HPDE6-E6E7 (cell line): ENCODE data around the gene SNIP1.
"Not testable (repeated sequence)": the region's sequence is repeated elsewhere in the genome, so short reads cannot be mapped to it uniquely, and the experiment has no call there.

Experiments
- DNase-seq: peaks from one replicate; pipeline ENCODE4 v3.0.0; 2011; ENCODE audit warnings: missing footprints; ENCODE audit errors: extremely low spot score

Gene SNIP1

DNA sequence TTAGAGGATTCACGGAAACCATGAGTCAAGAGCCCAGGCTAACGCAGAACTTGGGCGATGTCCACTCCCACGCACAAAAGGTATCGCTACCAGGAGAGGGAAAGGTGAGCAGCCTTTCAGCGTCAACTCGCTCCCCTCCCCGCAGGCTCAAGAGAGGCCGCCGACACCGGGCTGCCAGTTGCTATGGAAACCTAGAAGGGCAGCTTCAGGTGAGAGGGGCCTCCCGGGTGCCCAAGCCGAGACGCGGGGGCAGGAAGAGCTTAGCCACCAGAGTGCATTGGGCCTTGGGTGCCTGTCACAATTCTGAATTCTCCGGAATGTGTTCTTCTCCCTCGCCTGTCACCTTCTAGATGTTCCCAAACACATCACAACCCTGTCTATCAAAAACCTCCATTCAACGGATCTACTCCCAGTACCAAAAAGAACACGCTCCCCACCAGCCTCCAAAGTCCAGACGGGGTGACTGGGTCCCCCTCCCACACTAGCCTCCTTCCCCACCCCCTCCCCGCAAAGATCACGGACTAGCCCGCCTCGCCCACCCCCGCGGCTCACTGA lies 40.2 kb downstream of the SNIP1 start:
- DNase-seq: no peak

- DNase-seq: no peak
Measured at GRCh38 chr1:37509181-37509580, 44.9 kb downstream of the SNIP1 start.

DNA sequence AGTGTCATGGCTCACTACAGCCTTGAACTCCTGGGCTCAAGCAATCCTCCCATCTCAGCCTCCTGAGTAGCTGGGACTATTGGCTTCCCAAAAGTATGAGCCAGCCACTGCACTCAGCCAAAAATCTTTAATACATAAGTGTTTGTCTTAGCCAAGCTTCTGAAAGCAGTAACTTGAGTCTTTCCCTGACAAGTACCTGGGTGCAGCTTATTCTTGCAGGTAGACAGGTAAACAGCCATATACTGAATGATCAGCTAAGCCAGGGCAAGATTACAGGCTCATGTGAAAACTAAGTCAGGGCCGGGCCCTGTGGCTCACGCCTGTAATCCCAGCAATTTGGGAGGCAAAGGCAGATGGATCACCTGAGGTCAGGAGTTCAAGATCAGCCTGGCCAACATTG lies 47.4 kb downstream of the SNIP1 start:
- DNase-seq: no peak

GRCh38 chr1:37502791-37503190 lies 51.3 kb downstream of the SNIP1 start:
- not testable (repeated sequence) for DNase-seq

DNA sequence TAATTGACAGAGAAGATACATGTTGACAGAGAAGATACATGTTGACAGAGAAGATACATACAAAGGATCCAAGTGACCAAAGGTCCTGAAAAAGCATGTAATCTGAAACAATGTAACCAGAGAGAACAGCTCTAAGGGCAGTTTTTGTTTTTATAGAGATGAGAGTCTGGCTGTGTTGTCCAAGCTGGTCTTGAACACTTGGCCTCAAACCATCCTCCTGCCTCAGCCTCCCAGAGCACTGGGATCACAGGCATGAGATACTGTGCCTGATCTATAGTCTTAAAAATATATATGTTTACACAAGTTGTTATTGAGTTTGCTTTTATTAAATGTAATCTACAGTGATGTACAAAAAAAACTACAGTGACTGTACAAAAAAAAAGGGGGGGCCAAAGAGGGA lies 52.0 kb downstream of the SNIP1 start:
- DNase-seq: no peak

- DNase-seq: no peak
Measured at GRCh38 chr1:37501661-37502060, 52.4 kb downstream of the SNIP1 start.

- DNase-seq: no peak
Measured at GRCh38 chr1:37498872-37499617, 55.0 kb downstream of the SNIP1 start.

DNA sequence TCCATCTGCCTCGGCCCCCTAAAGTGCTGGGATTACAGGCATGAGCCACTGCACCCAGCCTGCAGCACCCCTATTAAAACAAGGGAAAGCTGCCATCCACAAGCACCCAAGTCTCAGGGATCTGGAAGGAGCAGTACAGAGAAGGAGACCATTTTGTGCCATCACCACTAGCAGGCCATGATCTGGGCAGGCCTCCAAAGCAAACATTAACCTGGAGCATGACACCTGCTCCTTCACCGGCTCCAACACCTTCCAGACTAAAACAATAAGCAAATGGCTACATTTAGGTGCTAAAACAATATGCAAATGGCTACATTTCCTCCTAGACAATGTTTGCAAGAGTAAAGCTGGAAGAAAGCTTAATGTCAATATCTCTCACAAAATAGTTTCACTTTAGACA lies 56.3 kb downstream of the SNIP1 start:
- DNase-seq: no peak

GRCh38 chr1:37495875-37496274 lies 58.2 kb downstream of the SNIP1 start:
- no peak for DNase-seq

DNA sequence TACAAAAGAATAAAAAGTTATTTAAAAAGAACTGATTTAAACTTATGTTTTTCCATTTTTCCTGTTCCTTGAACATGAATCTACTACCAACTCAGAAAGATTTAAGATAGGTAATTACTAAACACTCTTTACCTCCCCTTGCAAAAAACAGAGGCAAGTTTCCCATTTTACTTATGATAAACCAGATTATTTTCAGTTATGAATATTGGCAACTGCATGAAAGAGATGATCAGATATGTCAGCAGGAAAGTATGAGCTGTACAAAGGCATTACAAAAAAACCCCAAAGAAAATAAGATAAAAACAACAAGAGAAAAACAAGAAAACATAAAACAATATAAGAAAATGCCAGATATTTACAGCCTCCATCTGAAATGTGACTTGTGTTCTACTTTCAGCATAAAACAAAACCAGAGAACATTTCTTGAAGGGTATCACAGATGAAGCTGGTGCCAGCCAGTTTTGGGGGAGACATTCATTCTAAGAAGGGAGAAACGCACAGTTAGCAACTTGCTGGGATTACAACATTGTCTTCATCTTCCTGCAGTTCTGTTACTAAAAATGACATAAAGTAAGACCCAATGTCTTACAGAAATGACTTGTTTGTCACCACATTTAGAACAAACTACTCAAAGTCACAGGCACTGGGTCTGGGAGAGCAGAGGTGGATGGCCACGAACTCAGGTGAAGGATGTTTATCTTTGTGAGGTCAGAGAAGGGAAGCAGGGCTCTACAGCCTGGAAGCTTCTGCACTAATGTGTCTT lies 60.6 kb downstream of the SNIP1 start:
- DNase-seq: no peak

GRCh38 chr1:37487619-37487984 lies 66.5 kb downstream of the SNIP1 start:
- DNase-seq: no peak

- no peak for DNase-seq
Measured at GRCh38 chr1:37486680-37487618, 67.1 kb downstream of the SNIP1 start.

DNA sequence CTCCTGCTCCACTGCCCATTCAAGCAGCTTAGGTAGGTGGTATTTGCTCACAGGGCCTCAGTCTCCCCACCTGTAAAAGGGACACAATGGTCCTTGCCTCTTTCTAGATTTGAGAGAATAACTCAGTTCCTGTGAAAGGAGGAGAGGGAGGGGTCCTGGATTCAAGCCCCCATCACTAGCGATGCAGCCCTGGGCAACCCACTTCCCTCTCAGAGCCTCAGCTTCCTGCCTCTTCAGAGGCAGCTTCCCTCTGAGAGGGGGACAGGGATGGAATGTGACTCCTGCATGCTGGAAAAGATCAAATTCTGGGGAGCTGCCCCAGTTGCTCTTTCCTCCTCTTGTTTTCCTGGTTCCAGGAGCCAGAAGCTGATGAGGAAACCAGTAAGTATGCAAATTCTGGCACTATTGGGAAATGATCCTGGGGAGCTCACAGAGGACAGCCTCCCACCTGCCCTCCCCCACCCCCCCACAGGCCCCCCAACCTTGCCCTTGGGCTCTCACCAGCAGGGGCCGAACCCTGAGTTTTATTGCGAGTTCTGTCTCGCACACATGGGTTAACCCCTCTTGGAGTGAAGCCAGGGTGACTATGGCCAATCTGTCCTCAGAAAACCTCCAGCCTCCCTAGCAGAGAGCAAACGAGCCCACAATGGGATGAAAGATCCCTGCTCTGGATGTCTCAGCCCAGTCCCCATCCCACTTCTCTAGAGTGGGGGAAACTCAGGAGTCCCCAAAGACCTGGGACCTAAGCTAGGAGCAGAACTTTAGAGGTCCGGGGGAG lies 68.0 kb downstream of the SNIP1 start:
- no peak for DNase-seq
